HG03280 (cell line): ENCODE results near the gene UPK3B.
"Not testable (repeated sequence)": the region's sequence is repeated elsewhere in the genome, so short reads cannot be mapped to it uniquely, and the experiment has no call there.

Source experiments
- ATAC-seq: cut with Tn5 transposase; IDR thresholded peaks from one replicate; pipeline ENCODE4 v1.9.1; 2021; ENCODE audit warnings: mild to moderate bottlenecking, moderate library complexity; ENCODE audit not compliant: unreplicated experiment

UPK3B gene

DNA sequence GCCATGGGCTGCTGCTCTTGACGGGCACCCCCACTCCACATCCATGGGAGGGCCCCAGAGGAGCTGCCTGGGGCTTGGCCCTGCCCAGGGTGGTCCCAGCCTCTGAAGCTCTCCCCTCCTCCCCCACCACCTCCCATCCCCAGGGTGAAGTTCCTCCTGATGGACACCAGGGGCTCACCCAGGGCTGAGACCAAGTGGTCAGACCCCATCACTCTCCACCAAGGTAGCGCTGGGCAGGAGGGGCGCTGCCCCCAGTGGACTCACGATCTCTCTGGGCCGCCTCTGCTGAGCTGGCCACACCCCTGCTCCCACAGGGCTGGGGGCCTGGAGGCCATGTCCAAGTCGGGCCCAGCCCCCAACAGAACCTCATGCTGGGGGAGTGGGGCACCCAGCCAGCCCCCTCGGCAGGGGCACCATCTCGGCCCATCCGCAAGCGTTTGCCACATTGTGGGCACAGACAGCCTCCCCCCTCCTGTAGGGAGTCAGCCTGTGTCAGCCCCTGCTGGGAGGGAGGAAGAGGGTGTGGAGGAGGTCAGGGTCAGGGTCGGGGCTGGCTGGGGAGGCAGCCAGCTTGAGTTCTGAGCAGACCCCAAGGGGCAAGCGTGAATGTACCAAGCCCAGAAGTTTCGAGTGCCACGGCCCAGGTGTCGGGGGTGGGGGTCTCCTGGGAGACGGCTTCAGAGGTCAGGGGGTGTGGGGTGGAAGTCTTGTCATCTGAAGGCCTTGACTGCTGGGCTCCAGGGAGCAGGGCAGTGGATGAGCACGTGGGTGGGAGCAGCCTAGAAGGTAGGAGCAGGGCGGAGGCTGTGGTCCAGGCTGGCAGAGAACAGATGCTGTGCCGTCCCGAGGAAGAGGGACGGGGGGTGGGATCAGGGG is 2.8 kb downstream of the UPK3B start:
- no peak for ATAC-seq

DNA sequence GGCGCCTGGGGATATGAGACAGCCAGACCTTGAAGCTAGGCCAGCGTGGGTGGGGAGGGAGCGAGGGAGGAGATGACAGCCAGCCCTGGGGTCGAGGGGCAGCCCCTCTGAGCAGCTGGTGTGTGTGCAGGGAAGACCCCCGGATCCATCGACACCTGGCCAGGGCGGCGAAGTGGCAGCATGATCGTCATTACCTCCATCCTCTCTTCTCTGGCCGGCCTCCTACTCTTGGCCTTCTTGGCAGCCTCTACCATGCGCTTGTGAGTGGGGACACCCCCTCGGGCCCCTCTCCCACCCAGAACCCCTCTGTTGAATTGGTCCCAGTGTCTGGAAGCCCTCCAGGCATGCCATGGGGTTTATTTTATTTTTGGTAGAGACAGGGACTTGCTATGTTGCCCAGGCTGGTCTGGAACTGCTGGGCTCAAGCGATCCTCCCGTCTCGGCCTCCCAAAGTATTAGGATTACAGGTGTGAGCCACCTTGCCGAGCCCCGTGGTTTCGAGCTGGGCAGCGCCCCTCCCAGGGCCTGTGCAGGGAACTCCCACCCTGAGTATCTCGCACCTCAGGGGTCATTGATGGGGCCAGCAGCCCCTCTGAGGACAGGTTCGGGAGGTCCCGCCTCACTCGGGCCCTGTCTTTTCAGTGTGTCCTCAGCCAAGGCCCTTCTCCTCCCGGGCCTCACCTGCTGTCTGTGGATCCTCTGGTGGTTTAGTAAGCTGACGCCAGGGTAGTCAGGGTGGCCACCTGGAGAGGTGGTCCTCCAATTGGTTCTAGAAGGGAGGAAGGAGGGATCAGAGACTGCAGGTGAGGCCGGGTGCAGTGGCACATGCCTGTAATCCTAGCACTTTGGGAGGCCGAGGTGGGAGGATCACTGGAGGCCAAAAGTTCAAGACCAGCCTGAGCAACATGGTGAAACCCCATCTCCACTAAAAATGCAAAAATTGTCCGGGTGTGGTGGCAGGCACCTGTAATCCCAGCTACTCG is 3.8 kb downstream of the UPK3B start:
- no peak for ATAC-seq

DNA sequence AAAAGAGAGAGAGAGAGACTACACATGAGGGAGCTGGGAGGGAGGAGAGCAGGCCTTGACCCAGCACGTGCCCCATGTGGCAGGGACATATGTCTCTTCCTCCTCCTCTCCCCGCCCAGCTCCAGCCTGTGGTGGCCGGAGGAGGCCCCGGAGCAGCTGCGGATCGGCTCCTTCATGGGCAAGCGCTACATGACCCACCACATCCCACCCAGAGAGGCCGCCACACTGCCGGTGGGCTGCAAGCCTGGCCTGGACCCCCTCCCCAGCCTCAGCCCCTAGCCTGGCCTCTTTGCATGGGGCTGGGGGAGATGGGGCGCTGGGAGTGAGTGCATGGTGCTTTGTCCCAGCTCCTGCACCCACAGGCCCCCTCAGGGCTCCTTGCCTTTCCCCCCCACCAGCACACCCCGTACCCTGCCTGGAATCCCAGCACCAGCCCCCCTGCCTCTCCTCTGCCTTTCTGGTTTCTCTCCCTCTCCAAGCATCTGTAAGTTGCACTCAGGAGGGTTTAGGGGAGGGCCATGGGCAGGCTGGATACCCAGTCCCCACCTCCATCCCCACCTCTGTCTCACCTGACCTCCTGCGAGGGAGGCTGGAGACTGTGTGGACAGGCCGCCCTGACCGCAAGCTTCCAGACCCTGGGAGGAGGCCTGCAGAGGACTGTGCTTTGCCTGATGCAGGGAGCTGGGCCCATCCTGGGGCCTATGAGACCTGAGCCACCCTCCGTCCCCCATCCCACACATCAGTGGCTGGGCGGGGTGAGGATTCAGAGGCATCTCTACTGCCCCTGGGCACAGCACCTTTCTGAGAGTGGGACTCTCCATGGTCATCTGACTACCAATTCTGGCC is 4.8 kb downstream of the UPK3B start:
- no peak for ATAC-seq

- ATAC-seq: peak; percentile 68
Measured at GRCh38 chr7:76515999-76516443, 5.7 kb downstream of the UPK3B start.

DNA sequence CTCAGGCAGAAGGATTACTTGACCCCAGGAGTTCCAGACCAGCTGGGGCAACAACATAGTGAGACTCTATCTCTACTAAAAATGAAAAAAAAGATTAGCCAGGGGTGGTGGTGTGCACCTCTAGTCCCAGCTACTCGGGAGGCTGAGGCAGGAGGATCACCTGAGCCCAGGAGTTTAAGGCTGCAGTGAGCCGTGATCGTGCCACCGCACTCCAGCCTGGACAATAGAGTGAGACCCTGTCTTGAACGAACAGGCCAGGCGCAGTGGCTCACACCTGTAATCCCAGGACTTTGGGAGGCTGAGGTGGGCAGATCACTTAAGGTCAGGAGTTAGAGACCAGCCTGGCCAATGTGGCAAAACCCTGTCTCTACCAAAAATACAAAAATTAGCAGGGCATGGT is 6.6 kb downstream of the UPK3B start:
- ATAC-seq: not testable (repeated sequence)

- not testable (repeated sequence) for ATAC-seq
Measured at GRCh38 chr7:76526183-76526582, 15.8 kb downstream of the UPK3B start.

- ATAC-seq: not testable (repeated sequence)
Measured at GRCh38 chr7:76531643-76532042, 21.3 kb downstream of the UPK3B start.

- not testable (repeated sequence) for ATAC-seq
Measured at GRCh38 chr7:76543197-76543596, 32.8 kb downstream of the UPK3B start, which contains the start of gene SPDYE16. SPDYE16 (minus strand) TSS chr7:76543297; CDS start chr7:76541459, 1,838 bp downstream.

GRCh38 chr7:76549025-76549854 is 38.9 kb downstream of the UPK3B start:
- ATAC-seq: peak; percentile 100

DNA sequence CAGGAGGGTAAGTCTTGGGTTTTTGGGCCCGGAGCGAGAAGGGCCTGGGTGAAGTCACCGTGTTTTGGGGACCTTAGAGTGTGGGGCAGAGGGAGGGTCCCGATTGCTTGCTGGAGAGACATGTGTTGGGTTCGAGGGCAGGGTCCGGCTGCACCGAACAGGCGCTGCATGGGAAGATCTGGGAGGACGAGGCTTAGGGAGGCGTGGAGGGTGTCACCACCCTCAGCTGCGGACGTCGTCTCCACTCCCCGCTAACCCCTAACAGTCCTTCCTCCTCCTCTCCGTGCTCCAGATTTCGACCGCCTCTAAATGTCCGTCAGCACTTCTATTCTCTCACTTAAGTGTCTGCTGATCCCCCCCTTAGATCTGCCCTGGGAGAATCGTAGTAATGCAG is 39.5 kb downstream of the UPK3B start:
- not testable (repeated sequence) for ATAC-seq

DNA sequence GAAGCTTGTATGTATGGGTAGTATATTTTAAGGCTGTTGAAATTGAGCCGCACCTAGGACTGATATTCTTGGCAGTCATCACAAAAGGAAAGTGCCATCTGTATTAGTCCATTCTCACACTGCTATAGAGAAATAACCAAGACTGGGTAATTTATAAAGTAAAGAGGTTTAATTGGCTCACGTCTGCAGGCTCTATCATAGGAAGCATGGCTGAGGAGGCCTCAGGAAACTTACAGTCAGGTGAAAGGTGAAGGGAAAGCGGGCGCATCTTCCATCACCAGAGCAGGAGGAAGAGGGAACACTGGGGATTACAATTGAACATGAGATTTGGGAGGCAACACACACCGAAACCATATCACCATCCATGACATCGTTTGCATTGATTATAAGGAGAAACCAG is 41.6 kb downstream of the UPK3B start:
- not testable (repeated sequence) for ATAC-seq

- ATAC-seq: not testable (repeated sequence)
Measured at GRCh38 chr7:76559685-76560084, 49.3 kb downstream of the UPK3B start.

DNA sequence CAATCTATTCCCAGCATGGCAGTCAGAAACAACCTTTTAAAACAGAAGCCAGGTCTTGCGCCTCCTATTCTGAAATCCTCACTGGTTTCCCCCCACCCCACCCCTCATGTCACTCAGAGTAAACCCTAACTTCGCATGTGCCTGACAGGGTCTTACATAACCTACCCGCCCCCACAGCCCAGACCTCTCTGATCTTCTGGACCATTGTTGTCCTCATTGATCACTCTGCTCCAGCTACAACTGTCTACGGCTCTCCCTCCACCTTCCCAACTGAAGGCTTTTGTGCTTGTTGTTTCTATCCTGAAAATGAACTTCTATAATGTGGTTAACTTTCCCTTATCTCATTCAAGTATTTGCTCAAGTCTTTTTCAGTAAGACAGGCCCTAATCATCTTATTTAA is 49.8 kb downstream of the UPK3B start:
- ATAC-seq: not testable (repeated sequence)

- not testable (repeated sequence) for ATAC-seq
Measured at GRCh38 chr7:76561342-76561741, 51.0 kb downstream of the UPK3B start.

DNA sequence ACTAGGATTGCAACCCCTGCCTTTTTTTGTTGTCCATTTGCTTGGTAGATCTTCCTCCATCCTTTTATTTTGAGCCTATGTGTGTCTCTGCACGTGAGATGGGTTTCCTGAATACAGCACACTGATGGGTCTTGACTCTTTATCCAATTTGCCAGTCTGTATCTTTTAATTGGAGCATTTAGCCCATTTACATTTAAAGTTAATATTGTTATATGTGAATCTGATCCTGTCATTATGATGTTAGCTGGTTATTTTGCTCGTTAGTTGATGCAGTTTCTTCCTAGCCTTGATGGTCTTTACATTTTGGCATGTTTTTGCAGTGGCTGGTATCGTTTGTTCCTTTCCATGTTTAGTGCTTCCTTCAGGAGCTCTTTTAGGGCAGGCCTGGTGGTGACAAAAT is 54.6 kb downstream of the UPK3B start:
- ATAC-seq: not testable (repeated sequence)
